DMS153 (cell line): Measurements from ENCODE around the gene CHP2.
"Not testable (repeated sequence)": the region's sequence is repeated elsewhere in the genome, so short reads cannot be mapped to it uniquely, and the experiment has no call there.

Experiments
- DNase-seq: peaks from one replicate; lab custom pipeline; 2025; lab: John Stamatoyannopoulos, UW

Gene CHP2

GRCh38 chr16:23754594-23755483 is at the start of gene CHP2:
Gene CHP2 (plus strand): TSS chr16:23755026. CDS start chr16:23755050, 24 bp downstream.
- DNase-seq: no peak

GRCh38 chr16:23705517-23705902 is 49.3 kb upstream of the CHP2 start:
- no peak for DNase-seq

GRCh38 chr16:23706439-23706838 is 48.4 kb upstream of the CHP2 start:
- no peak for DNase-seq

DNA sequence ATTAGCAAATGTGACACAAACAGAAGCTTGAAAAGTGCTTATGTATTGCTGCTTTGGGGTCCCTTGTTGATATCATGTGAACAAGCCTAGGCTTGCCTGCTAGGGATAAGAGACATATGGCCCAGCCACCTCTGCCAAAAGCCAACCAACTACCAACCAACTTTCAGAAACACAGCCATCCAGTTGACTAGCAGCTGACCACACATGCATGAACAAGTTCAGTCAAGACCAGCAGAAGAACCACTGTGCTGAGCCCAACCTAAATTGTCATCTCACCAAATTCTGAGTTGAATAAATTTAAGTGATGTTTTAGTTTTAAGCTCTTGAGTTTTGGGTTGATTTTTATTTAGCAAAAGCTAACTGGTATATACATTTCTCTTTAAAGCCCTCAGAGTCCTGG is 45.3 kb upstream of the CHP2 start:
- DNase-seq: no peak

- no peak for DNase-seq
Observed at GRCh38 chr16:23710008-23710407, 44.8 kb upstream of the CHP2 start.

DNA sequence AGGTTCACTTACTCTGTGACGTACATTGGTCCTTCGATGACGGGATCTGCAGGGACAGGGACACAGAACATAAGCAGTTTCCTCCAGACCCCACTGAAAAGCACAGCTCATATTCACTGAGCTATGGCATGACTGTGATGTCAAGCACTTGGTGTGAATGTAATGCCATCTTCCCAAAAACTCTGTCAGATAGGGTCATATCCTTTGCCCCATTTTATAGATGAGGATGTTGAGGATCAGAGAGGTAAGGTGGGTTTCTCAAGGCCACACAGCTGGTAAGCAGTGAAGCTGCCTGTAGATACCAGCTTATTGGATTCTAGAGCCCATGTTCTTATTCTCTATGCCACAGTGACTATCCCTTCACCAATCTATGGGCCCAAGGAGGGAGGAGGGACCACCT is 44.3 kb upstream of the CHP2 start:
- DNase-seq: no peak

DNA sequence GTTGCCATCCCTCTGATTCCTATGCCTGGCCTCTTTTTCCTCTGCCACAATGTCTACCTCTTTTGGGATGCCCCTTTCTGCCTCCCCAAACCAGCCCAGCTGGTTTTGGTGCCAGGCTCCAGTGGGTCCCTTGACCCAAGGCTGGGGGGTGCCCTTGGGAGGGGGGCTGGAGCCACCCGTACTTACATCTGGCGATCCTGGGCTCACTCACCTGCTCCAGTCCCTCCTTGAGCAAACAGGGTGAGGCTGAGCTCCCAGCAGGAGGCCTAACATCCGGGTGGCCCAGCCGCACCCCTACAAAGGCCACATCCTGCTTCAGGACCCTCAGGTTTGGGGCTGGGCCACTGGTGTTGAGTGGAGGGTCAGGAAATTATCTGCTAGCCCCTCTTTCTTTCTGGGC is 43.0 kb upstream of the CHP2 start:
- no peak for DNase-seq

- DNase-seq: no peak
Observed at GRCh38 chr16:23712976-23713375, 41.9 kb upstream of the CHP2 start, which contains the start of gene ERN2. Gene ERN2 (minus strand): TSS chr16:23713222. CDS start chr16:23713187, 35 bp downstream.

- DNase-seq: no peak
Observed at GRCh38 chr16:23716484-23716883, 38.3 kb upstream of the CHP2 start.

GRCh38 chr16:23722613-23723240 is 32.1 kb upstream of the CHP2 start:
- not testable (repeated sequence) for DNase-seq

DNA sequence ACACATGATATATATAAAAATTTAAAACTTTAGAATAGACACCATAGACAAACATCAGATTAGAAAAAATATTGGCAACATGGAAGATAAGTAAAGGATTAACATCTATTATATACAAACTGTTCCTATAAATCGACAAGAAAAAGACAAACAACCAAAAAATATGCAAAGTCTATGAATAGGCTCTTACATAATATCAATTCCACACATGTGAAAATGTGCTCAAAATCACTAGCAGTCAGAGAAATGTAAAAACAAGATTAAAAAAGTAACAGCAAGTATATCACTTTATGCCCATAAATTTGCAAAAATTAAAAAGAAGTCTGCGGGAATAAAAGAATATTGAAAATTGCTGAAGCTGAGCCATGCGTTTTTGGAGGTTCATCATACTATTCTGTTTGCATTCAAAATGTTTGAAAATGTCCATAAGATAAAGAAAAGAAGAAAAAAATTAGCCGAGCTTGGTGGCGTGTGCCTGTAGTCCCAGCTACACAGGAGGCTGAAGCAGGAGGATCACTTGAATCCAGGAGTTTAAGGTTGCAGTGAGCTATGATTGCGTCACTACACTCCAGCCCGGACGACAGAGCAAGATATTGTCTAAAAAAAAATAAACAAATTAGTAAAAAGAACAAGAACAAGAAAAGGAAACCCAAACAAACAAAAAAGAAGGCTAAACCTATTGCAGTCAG is 30.6 kb upstream of the CHP2 start:
- DNase-seq: no peak

DNA sequence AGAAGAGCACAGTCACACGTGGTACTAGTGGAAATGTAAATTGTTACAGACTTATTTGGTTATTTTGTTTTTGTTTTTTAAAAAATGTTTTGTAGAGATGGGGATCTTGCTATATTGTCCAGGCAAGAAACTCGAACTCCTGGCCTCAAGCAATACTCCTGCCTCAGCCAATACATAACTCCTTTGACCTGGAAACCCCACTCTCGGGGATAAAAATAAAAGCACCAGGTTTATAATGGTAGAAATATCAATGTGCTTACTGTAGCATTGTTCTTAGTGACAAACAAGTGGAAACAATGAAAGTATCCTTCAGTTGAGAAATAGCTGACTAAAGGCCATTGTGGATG is 30.1 kb upstream of the CHP2 start:
- DNase-seq: no peak

GRCh38 chr16:23726710-23727109 is 28.1 kb upstream of the CHP2 start:
- no peak for DNase-seq

GRCh38 chr16:23728112-23728477 is 26.7 kb upstream of the CHP2 start:
- DNase-seq: no peak

GRCh38 chr16:23729503-23730424 is 25.1 kb upstream of the CHP2 start:
- DNase-seq: peak; percentile 19

DNA sequence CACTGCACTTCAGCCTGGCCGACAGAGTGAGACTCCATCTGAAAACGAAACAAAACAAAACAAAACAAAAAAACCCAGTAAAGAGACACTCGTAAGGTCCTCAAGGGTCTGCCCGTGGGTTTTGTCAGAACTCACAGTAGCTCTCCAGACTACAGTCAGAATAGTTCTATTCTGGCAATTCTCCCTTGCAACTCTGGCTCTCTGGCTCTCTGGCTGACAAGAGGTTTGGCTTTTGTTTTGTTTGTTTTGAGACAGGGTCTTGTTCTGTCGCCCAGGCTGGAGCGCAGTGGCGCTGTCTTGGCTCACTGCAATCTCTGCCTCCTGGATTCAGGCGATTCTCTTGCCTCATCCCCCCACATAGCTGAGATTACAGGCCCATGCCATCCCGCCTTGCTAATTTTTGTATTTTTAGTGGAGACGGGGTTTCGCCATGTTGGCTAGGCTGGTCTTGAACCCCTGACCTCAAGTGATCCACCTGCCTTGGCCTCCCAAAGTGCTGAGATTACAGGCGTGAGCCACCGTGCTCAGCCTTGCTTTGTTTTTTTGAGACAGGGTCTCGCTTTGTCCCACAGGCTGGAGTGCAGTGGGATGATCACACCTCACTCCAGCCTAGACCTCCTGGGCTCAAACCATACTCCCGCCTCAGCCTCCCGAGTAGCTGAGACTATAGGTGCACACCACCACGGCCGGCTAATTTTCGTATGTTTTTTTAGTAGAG is 20.5 kb upstream of the CHP2 start:
- no peak for DNase-seq

DNA sequence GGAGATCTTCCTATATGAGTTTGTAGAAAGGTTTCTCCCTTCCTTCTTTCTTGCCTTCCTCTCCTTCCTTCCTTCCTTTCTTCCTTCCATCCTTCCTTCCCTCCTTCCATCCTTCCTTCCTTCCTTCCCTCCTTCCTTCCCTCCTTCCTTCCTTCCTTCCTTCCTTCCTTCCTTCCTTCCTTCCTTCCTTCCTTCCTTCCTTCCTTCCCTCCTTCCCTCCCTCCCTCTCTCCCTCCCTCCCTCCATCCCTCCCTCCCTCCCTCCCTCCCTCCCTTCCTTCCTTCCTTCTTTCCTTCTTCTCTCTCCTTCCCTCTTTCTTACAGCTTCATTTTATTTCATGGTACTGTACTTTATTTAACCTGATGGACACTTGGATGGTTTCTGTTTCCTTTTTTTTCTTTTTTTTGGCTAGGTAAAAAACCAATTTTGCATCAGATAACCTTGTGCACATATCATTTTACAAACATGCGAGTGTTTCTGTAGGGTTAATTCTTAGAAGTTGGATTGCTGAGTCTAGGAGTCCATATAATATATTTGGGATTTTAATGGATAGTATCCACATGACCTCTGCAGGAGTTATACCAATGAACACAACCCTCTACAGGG is 17.3 kb upstream of the CHP2 start:
- not testable (repeated sequence) for DNase-seq

DNA sequence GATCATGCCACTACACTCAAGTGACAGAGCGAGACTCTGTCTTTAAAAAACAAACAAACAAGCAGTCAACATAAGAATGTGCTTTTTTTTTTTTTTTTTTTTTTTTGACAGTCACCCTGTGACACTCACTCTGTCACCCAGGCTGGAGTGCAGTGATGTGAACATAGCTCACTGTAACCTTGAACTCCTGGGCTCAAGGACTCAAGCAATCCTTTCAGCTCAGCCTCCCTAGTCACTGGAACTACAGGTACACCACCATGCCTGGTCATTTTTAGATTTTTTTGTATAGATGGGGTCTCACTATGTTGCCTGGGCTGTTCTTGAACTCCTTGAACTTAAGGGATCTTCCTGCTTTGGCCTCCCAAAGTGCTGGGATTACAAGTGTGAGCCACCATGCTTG is 15.3 kb upstream of the CHP2 start:
- no peak for DNase-seq

DNA sequence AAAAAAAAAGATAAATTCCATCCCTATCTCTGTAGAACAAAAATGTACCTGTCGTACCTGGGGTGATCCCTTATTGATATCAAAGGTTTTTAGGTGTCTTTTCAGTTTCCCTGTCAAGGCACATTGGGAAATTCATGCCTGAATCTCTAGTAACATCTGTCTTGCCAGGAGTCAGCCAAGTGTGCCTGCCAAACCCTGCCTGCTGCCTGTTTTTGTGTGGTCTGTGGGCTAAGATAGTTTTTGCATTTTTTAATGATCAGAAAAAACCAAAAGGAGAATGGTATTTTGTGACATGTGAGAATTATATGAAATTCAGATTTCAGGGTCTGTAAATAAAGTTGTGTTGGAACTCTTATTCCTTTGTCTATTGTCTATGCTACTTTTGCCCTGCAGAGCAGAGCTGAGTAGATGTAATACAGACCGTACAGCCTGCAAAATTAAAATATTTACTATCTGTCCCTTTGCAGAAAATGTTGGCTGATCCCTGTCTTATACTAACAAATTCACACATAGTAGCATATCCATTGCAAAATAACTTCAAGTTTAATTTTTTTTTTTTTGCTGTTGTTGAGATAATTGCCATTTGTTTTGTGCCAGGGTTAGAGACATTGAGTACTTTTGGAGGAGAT is 13.0 kb upstream of the CHP2 start:
- no peak for DNase-seq

DNA sequence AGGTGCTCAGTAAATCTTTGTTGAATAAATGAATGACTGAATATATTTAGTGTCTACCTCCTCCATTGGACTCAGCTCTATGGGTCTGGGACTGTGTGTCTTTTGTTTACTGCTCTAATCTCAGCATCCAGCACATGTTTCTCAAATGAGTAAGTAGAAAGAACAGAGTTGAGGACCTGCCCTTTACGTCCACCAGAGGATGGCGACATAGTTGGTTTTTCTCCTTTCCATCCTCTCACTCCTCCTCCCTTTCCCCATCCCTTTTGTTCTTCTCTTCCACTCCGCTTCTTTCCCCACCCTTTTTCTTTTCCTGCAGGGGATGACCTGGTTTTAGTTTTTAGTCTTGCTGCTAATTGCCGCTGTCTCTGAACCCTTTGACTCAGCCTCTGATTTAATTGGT is 12.1 kb upstream of the CHP2 start:
- DNase-seq: no peak
